Transverse colon (tissue), 4 donors: ENCODE results near the gene VGF.

ENCODE experiments used
- EP300 ChIP-seq: sonication (generic); formaldehyde crosslinking; IDR thresholded peaks from one replicate; pipeline ENCODE4 v1.6.1; 2017; ENCODE audit warnings: antibody characterized with exemption, low read depth
- POLR2A ChIP-seq: fragments of 450-650 bp; IDR thresholded peaks from one replicate; pipeline ENCODE4 v1.6.1; 2016; ENCODE audit warnings: antibody characterized with exemption, mild to moderate bottlenecking, moderate library complexity
- POLR2AphosphoS5 ChIP-seq, 3 donors: sonication (generic); formaldehyde crosslinking; IDR thresholded peaks; one replicate each; pipeline ENCODE4 v1.6.1; 2016; ENCODE audit warnings: antibody characterized with exemption in 3 of 3
- TF ChIP-seq, protein P1 (sequence below), 5 experiments: fragments of 200-600 bp in 3 of 5; fragments of 450-650 bp in 2 of 5; sonication (generic) in 3 of 5; IDR thresholded peaks; 1 replicate in 2 of 5; 2 replicates in 3 of 5; pipeline ENCODE4 v1.5.1; 2016 to 2017; ENCODE audit warnings: antibody characterized with exemption in 5 of 5, inconsistent platforms in 3 of 5, mild to moderate bottlenecking in 2 of 5, moderate library complexity in 1 of 5

DNA sequence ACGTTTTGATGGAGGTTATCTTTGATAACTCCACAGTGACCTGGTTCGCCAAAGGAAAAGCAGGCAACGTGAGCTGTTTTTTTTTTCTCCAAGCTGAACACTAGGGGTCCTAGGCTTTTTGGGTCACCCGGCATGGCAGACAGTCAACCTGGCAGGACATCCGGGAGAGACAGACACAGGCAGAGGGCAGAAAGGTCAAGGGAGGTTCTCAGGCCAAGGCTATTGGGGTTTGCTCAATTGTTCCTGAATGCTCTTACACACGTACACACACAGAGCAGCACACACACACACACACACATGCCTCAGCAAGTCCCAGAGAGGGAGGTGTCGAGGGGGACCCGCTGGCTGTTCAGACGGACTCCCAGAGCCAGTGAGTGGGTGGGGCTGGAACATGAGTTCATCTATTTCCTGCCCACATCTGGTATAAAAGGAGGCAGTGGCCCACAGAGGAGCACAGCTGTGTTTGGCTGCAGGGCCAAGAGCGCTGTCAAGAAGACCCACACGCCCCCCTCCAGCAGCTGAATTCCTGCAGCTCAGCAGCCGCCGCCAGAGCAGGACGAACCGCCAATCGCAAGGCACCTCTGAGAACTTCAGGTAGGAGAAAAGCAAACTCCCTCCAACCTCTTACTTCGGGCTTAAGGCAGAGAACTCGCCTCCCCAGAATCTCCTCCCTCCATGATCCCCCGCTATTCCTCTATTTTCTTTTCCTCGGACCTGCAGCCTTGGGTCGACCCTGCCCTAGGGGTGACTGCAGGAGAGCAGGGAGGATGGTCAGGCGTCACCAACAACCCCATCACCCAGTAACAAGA is 38.5 kb downstream of the VGF start, which contains the start of gene SERPINE1:
- TF ChIP-seq, protein P1, sequence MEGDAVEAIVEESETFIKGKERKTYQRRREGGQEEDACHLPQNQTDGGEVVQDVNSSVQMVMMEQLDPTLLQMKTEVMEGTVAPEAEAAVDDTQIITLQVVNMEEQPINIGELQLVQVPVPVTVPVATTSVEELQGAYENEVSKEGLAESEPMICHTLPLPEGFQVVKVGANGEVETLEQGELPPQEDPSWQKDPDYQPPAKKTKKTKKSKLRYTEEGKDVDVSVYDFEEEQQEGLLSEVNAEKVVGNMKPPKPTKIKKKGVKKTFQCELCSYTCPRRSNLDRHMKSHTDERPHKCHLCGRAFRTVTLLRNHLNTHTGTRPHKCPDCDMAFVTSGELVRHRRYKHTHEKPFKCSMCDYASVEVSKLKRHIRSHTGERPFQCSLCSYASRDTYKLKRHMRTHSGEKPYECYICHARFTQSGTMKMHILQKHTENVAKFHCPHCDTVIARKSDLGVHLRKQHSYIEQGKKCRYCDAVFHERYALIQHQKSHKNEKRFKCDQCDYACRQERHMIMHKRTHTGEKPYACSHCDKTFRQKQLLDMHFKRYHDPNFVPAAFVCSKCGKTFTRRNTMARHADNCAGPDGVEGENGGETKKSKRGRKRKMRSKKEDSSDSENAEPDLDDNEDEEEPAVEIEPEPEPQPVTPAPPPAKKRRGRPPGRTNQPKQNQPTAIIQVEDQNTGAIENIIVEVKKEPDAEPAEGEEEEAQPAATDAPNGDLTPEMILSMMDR (IDR thresholded peaks at IDR 0.05), result no peak
- TF ChIP-seq POLR2A (peak; percentile 69), EP300 (no peak), POLR2AphosphoS5 (IDR thresholded peaks at IDR 0.05) (peak; percentile 58 to 77 (median 72))
